ENCODE measurements around the gene IL1RAPL1.

GRCh38 chrX:29834764-29835163 lies 1247.5 kb downstream of the IL1RAPL1 start:
- TF ChIP-seq CTCF (IDR thresholded peaks at IDR 0.05): no peak
- TF ChIP-seq POLR2A (IDR thresholded peaks at IDR 0.05): no peak
- TF ChIP-seq POLR2AphosphoS5 (IDR thresholded peaks at IDR 0.05): no peak
- TF ChIP-seq EP300 (IDR thresholded peaks at IDR 0.05): no peak

All from suprapubic skin (tissue), 4 donors.